Measurements from ENCODE around the gene AIFM3.

- TF ChIP-seq POLR2A (IDR thresholded peaks at IDR 0.05; ENCODE audit: low read length) (no peak), GATA1 (IDR thresholded peaks at IDR 0.05; ENCODE audit: low read depth, low read length) (no peak)
Measured at GRCh38 chr22:21000207-21000986, 33.3 kb downstream of the AIFM3 start.
